Muscle of back (tissue), 11 donors: ENCODE results near the gene CR2. TPM values are rescaled to one million over a fixed set of nuclear protein-coding genes. Genes with fewer than 3 reads are reported as not detected.
"Not testable (repeated sequence)": the region's sequence is repeated elsewhere in the genome, so short reads cannot be mapped to it uniquely, and the experiment has no call there.

Source experiments
- DNase-seq, 3 donors: peaks; one replicate each; pipeline versions ENCODE4 v3.0.0 to v3.0.0-alpha.2; 2013
- polyA plus RNA-seq, 10 donors: library from polyadenylated mRNA; unstranded; fragments of 120-200 nt; gene quantifications; one replicate each; pipeline ENCODE4 v1.2.1, GENCODE V29; 2013; ENCODE audit not compliant: insufficient read length in 10 of 10

The CR2 gene
- polyA plus RNA-seq, 10 donors, result 0.04 to 0.88 (median 0.19) TPM; not detected in 1

- DNase-seq, result no peak
Observed at GRCh38 chr1:207504438-207504837, 50.3 kb downstream of the CR2 start.

- DNase-seq, result no peak
Observed at GRCh38 chr1:207510444-207510843, 56.3 kb downstream of the CR2 start.

GRCh38 chr1:207514890-207515289 is 60.8 kb downstream of the CR2 start:
- DNase-seq, result no peak

- no peak for DNase-seq
Observed at GRCh38 chr1:207516729-207517128, 62.6 kb downstream of the CR2 start.

GRCh38 chr1:207518608-207519236 is 64.6 kb downstream of the CR2 start:
- no peak for DNase-seq

- DNase-seq, result no peak
Observed at GRCh38 chr1:207519505-207520399, 65.6 kb downstream of the CR2 start.

GRCh38 chr1:207520400-207521345 is 66.5 kb downstream of the CR2 start:
- DNase-seq, result not testable (repeated sequence)

GRCh38 chr1:207525239-207525638 is 71.1 kb downstream of the CR2 start:
- not testable (repeated sequence) for DNase-seq

- DNase-seq, result not testable (repeated sequence)
Observed at GRCh38 chr1:207528401-207528800, 74.3 kb downstream of the CR2 start.

- DNase-seq, result not testable (repeated sequence)
Observed at GRCh38 chr1:207536263-207536662, 82.1 kb downstream of the CR2 start.

Other genes starting within 250 kb of the CR2 start
- 10 to 100 TPM; 16.6 to 27.9 (median 19.7) TPM for gene CD55, start 132.7 kb upstream of the CR2 start, polyA plus RNA-seq
- gene CR1, start 41.8 kb downstream of the CR2 start, polyA plus RNA-seq, result 1 to 10 TPM in 6 of 10 donors, under 1 TPM in 4; 0.78 to 2.2 (median 1.3) TPM
- gene CR1L, start 190.8 kb downstream of the CR2 start, polyA plus RNA-seq, result 1 to 10 TPM in 1 of 10 donors, under 1 TPM in 6, not detected in 3; 0.15 to 1.6 (median 0.23) TPM